ENCODE data around the gene INVS. TPM values are rescaled to one million over a fixed set of nuclear protein-coding genes. Genes with fewer than 3 reads are reported as not detected.

INVS gene
- total RNA-seq, 2 donors from 2014 or later = 37.8 to 46.8 TPM

DNA sequence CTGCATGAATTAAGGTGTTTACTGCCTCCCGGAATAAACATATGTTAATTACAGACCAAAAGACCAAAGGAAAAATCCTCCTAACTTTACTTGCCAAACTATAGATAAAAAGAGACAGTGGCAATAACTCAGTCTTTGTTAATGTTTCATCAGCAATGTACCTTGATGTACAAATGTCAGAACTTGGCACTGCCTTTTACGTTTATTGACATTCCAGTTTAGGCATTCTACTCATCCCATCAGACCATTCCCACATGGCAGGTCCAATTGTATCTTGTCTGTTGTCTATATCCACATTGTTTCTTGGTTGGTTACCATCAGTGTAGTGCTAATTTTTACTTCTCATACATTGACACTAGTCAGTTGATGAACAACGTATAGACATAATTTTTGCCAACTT is 168.2 kb downstream of the INVS start:
- ATAC-seq (ENCODE audit: insufficient number of reproducible peaks, low FRiP score, low read depth) = no peak
- Histone ChIP-seq H3K27ac (no peak overlapping the region), H3K4me1 (ENCODE audit: control insufficient read depth in 1 of 2, low read depth in 2 of 2) (no peaks in the 10 kb centered on the region), H3K9me3 (no peaks in the 10 kb centered on the region), H3K4me3 (no peak overlapping the region), H3K27me3 (replicated peaks; ENCODE audit: insufficient read depth) (no peaks in the 10 kb centered on the region), H3K36me3 (peaks cover 9% of the 10 kb centered on the region)
- TF ChIP-seq, protein P1, sequence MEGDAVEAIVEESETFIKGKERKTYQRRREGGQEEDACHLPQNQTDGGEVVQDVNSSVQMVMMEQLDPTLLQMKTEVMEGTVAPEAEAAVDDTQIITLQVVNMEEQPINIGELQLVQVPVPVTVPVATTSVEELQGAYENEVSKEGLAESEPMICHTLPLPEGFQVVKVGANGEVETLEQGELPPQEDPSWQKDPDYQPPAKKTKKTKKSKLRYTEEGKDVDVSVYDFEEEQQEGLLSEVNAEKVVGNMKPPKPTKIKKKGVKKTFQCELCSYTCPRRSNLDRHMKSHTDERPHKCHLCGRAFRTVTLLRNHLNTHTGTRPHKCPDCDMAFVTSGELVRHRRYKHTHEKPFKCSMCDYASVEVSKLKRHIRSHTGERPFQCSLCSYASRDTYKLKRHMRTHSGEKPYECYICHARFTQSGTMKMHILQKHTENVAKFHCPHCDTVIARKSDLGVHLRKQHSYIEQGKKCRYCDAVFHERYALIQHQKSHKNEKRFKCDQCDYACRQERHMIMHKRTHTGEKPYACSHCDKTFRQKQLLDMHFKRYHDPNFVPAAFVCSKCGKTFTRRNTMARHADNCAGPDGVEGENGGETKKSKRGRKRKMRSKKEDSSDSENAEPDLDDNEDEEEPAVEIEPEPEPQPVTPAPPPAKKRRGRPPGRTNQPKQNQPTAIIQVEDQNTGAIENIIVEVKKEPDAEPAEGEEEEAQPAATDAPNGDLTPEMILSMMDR (IDR thresholded peaks at IDR 0.05) = no peak
- DNase-seq (ENCODE audit: low spot score) = no peak

DNA sequence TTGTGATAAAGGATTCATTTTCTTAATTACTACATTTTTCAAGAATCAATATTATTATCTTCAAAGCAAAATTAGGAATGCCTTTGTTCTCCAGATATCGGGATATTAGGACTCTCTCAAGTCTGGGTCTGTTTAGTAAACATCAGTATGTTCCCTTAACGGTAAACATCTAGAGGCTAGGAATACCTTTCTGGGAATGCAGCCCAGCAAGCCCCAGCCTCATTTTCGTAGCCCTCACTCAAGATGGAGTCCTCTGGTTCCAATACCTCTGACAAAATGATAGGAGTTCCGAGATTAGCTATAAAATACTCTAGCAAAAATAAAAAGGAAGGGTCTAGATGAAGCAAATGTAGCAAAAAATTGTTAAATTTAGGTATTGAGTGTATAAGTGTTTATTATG is 169.2 kb downstream of the INVS start:
- no peaks in the 10 kb centered on the region for H3K27me3 ChIP-seq (replicated peaks; ENCODE audit: insufficient read depth)
- no peak overlapping the region for H3K27ac ChIP-seq
- no peak for ATAC-seq (ENCODE audit: insufficient number of reproducible peaks, low FRiP score, low read depth)
- TF ChIP-seq, protein P1 (IDR thresholded peaks at IDR 0.05) = no peak
- no peaks in the 10 kb centered on the region for H3K9me3 ChIP-seq
- peaks cover 15% of the 10 kb centered on the region for H3K36me3 ChIP-seq
- DNase-seq (ENCODE audit: low spot score) = no peak
- H3K4me3 ChIP-seq = no peak overlapping the region
- no peaks in the 10 kb centered on the region for H3K4me1 ChIP-seq (ENCODE audit: control insufficient read depth in 1 of 2, low read depth in 2 of 2)

DNA sequence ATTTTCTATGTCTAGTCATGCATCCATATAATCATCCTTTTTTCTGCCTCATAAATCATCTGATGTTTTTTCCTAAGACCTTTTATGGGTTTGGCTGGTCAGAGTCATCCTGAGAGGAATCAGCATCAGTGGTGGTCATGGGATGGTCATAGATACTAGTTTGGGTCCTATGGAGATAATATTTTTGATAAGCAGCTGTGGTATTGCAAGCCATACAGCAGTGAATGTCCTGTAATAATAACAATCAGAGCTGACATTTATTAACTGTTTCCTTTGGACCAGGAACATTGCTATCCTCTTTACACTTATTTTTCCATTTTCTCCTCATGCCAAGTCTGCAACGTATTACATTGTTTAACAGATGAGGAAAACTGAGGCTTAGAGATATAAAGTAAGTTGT is 170.6 kb downstream of the INVS start:
- ATAC-seq (ENCODE audit: insufficient number of reproducible peaks, low FRiP score, low read depth) (no peak), DNase-seq (ENCODE audit: low spot score) (no peak)
- Histone ChIP-seq H3K4me1 (ENCODE audit: control insufficient read depth in 1 of 2, low read depth in 2 of 2) (no peaks in the 10 kb centered on the region), H3K9me3 (no peaks in the 10 kb centered on the region), H3K27me3 (replicated peaks; ENCODE audit: insufficient read depth) (no peaks in the 10 kb centered on the region), H3K4me3 (no peak overlapping the region), H3K36me3 (peaks cover 24% of the 10 kb centered on the region), H3K27ac (no peak overlapping the region)
- TF ChIP-seq, protein P1 (IDR thresholded peaks at IDR 0.05) = no peak

DNA sequence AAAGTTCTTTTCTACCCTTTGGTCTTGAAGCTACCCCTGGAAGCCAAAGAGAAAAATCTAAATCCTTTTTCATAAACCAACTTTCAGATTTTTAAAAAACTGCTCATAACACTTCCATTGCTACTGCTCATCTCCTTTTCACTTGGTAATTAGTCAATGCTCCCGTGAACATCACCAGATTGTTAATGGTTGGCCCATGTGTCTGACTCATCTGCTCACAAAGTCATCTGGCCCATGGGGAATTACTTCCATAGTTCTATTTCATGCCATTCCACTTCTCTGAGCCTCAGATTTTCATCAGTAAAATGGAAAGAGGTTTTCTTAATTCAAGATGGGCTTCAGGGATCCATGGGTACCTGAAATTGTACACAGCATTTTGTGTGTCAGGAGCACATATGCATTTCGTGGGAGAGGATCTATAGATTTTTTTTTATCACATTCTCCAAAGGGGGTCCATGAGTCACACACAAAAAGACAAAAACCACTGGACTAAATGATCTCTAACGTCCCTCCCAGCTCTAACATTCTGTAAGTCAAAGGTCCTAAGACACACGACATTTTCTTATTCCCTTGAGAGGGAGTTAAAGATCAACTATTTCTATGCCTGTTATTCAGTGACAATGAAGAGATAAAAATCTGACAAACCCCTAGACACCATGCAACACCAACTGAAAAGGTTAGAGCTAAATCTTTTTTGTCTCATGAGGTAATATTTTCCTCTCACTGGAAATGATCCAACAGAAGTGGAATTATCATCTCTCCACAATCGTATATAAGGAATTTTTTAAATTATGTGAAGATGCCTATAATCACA is 178.3 kb downstream of the INVS start:
- H3K27me3 ChIP-seq (replicated peaks; ENCODE audit: insufficient read depth) = no peaks in the 10 kb centered on the region
- TF ChIP-seq, protein P1 (IDR thresholded peaks at IDR 0.05) = no peak
- H3K36me3 ChIP-seq = peaks cover 21% of the 10 kb centered on the region
- DNase-seq (ENCODE audit: low spot score) (no peak), ATAC-seq (ENCODE audit: insufficient number of reproducible peaks, low FRiP score, low read depth) (no peak)
- no peaks in the 10 kb centered on the region for H3K4me1 ChIP-seq (ENCODE audit: control insufficient read depth in 1 of 2, low read depth in 2 of 2)
- H3K4me3 ChIP-seq = no peak overlapping the region
- H3K27ac ChIP-seq = no peak overlapping the region
- no peaks in the 10 kb centered on the region for H3K9me3 ChIP-seq

DNA sequence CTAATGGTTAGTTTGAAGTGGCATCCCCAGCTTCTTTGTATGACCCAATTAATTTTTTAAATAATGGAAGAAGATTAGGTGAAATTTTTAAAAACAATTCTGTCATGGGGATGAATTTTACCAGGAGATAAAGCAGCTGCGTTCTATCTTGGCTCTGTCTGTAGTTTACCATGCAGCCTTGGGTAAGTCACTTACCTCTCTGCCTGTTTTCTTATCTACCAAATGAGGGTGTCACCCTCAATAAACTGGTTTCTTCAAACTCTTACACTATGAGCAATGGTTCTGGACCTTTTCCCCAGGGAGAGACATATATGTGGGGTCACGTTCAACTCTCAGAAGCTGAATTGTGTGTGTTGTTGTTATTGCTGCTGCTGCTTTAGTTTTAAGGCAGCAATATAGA is 182.0 kb downstream of the INVS start:
- TF ChIP-seq, protein P1 (IDR thresholded peaks at IDR 0.05) = no peak

More for the DNA sequence above, 182.0 kb downstream of the INVS start:
- H3K36me3 ChIP-seq = peaks cover 30% of the 10 kb centered on the region
- H3K4me3 ChIP-seq = no peak overlapping the region
- ATAC-seq (ENCODE audit: insufficient number of reproducible peaks, low FRiP score, low read depth) (no peak), DNase-seq (ENCODE audit: low spot score) (no peak)
- no peak overlapping the region for H3K27ac ChIP-seq
- no peaks in the 10 kb centered on the region for H3K4me1 ChIP-seq (ENCODE audit: control insufficient read depth in 1 of 2, low read depth in 2 of 2)
- H3K9me3 ChIP-seq = no peaks in the 10 kb centered on the region
- no peaks in the 10 kb centered on the region for H3K27me3 ChIP-seq (replicated peaks; ENCODE audit: insufficient read depth)
